ENCODE data around the gene CYTH3. TPM values are rescaled to one million over a fixed set of nuclear protein-coding genes. Genes with fewer than 3 reads are reported as not detected.

The CYTH3 gene
- total and polyA plus RNA-seq, 2 of the 8 experiments (the other 6 are each of a cell fraction or from before 2014, with no cell fraction given): 10.3 to 11.9 TPM

GRCh38 chr7:6159097-6159483 lies 113.3 kb downstream of the CYTH3 start:
- POLR2A ChIA-PET (ENCODE audit: partially characterized antibody): no interaction called here
- Histone ChIP-seq H3K14ac (ENCODE audit: insufficient read length) (no peak overlapping the region), H4K8ac (ENCODE audit: extremely low read depth, insufficient read depth, low read length) (no peak overlapping the region; the same call in 1 of the 2 replicates), H2AK5ac (ENCODE audit: low read depth, low read length) (no peak overlapping the region), H2BK12ac (ENCODE audit: low read depth, low read length) (no peak overlapping the region), H3K9me3 (ENCODE audit: insufficient read depth in 2 of 2, low read depth in 1 of 2, low read length in 1 of 2) (no peaks in the 10 kb centered on the region), H2BK15ac (ENCODE audit: low read length) (no peak overlapping the region), H3K27ac (ENCODE audit: low read depth, low read length) (no peak overlapping the region), H4K20me1 (replicated peaks in 1 of 2; ENCODE audit: control insufficient read depth in 1 of 2, insufficient read depth in 2 of 2, low read length in 2 of 2) (peaks cover 0 to 6% of the 10 kb centered on the region in 2 experiments), H3K4ac (replicated peaks; ENCODE audit: insufficient read length, low read depth, low read length) (no peak overlapping the region), H2BK5ac (ENCODE audit: low read depth, low read length) (0 out of 2 replicates have a peak overlapping the region, but pooled peaks have one; percentile 5), H3K23ac (ENCODE audit: insufficient read length) (no peak overlapping the region), H2BK20ac (ENCODE audit: low read length) (no peak overlapping the region), H3K79me1 (ENCODE audit: low read depth, low read length) (no peaks in the 10 kb centered on the region; the same call in 1 of the 2 replicates), H3K27me3 (replicated peaks in 1 of 4; ENCODE audit: control insufficient read depth in 3 of 4, extremely low read depth in 1 of 4, insufficient read depth in 3 of 4, low read length in 3 of 4) (no peaks in the 10 kb centered on the region), H2BK120ac (replicated peaks; ENCODE audit: low read depth, low read length) (no peak overlapping the region), H3K4me3 (ENCODE audit: extremely low read depth in 1 of 4, insufficient read depth in 2 of 4, low read depth in 3 of 4, low read length in 4 of 4) (no peak overlapping the region), H3K4me1 (replicated peaks in 1 of 4; ENCODE audit: control insufficient read depth in 3 of 4, insufficient read depth in 4 of 4, low read length in 3 of 4) (no peaks in the 10 kb centered on the region), H3K36me3 (ENCODE audit: control insufficient read depth in 2 of 4, insufficient read depth in 4 of 4, low read length in 3 of 4) (peaks cover 6 to 36% (median 21%) of the 10 kb centered on the region in 4 experiments; a peak in 6 of 8 replicates), H3K4me2 (ENCODE audit: insufficient read depth in 1 of 2, low read depth in 2 of 2, low read length in 2 of 2) (no peak overlapping the region), H4K5ac (ENCODE audit: insufficient read length, low read depth, low read length) (no peak overlapping the region), H3K79me2 (ENCODE audit: control insufficient read depth in 1 of 2, insufficient read depth in 2 of 2, low read length in 2 of 2) (no peaks in the 10 kb centered on the region), H3K18ac (ENCODE audit: extremely low read depth, low read length) (no peak overlapping the region), H3K23me2 (ENCODE audit: low read depth, low read length) (no peaks in the 10 kb centered on the region), H3K56ac (replicated peaks; ENCODE audit: insufficient read length, low read depth, low read length) (no peak overlapping the region), H4K91ac (replicated peaks; ENCODE audit: insufficient read length, low read length) (no peak overlapping the region), H3K9ac (replicated peaks in 1 of 4; ENCODE audit: extremely low read depth in 1 of 4, low read depth in 3 of 4, low read length in 3 of 4) (no peak overlapping the region), H2AFZ (ENCODE audit: low read length) (no peak overlapping the region)
- TF ChIP-seq BCL11A (IDR thresholded peaks at IDR 0.05; ENCODE audit: low read depth in 2 of 2, low read length in 2 of 2) (no peak), POU5F1 (IDR thresholded peaks at IDR 0.05; ENCODE audit: low read depth, low read length) (no peak), GTF2F1 (IDR thresholded peaks at IDR 0.05; ENCODE audit: borderline replicate concordance, low read depth, low read length) (no peak), SUZ12 (IDR thresholded peaks at IDR 0.05; ENCODE audit: low read length) (no peak), TAF7 (optimal IDR thresholded peaks at IDR 0.05; ENCODE audit: borderline replicate concordance, low read depth, low read length) (no peak)
- FAIRE-seq (no peak), DNase-seq (ENCODE audit: low read depth in 1 of 2, low spot score in 2 of 2) (no peak)
- CTCF ChIA-PET (ENCODE audit: partially characterized antibody): interaction anchor here (1.1 to 4.2 kb wide), 7 partner anchors 9 to 173 kb away, joined by 3 to 103 read pairs (median 4); no protein-coding TSS in a partner anchor
- WGBS, 2 experiments (ENCODE audit: extremely low coverage in 1 of 2, insufficient coverage in 1 of 2, insufficient read length in 1 of 2, insufficient replicate concordance in 2 of 2, low coverage in 1 of 2, low lambda C conversion rate in 2 of 2, missing lambda C conversion rate in 1 of 2): 90% methylated on average over 11 of the region's 11 CpGs; no CpG with 5 or more reads in 1 of the 2 experiments

All from H1 (cell line).